Measurements from ENCODE around the gene PCDHA11.
A peak's percentile ranks its signal among the peaks of the same experiment; 100 is the strongest.
"Not testable (repeated sequence)": the region's sequence is repeated elsewhere in the genome, so short reads cannot be mapped to it uniquely, and the experiment has no call there.

Gene PCDHA11

GRCh38 chr5:140857987-140858240 lies 10.8 kb upstream of the PCDHA11 start:
- H3K4me3 ChIP-seq (ENCODE audit: control insufficient read depth, low read depth, low read length) = no peak overlapping the region
- no peak for TF ChIP-seq CTCF (IDR thresholded peaks at IDR 0.05; ENCODE audit: control insufficient read depth, insufficient read depth, low read depth, low read length, missing control alignments)
- no peak for DNase-seq (ENCODE audit: low read depth)

GRCh38 chr5:140862441-140863295 lies 6.1 kb upstream of the PCDHA11 start:
- no peak overlapping the region for H3K4me3 ChIP-seq (ENCODE audit: control insufficient read depth, low read depth, low read length)
- DNase-seq (ENCODE audit: low read depth) = no peak
- TF ChIP-seq CTCF (IDR thresholded peaks at IDR 0.05; ENCODE audit: control insufficient read depth, insufficient read depth, low read depth, low read length, missing control alignments) = no peak

- H3K4me3 ChIP-seq (ENCODE audit: control insufficient read depth, low read depth, low read length) = no peak overlapping the region
- DNase-seq (ENCODE audit: low read depth) = no peak
- peak; percentile 35 for TF ChIP-seq CTCF (IDR thresholded peaks at IDR 0.05; ENCODE audit: control insufficient read depth, insufficient read depth, low read depth, low read length, missing control alignments)
These were observed 764 bp downstream of the PCDHA11 start for GRCh38 chr5:140869555-140869886.

- H3K4me3 ChIP-seq (ENCODE audit: control insufficient read depth, low read depth, low read length) = no peak overlapping the region
- no peak for DNase-seq (ENCODE audit: low read depth)
- no peak for TF ChIP-seq CTCF (IDR thresholded peaks at IDR 0.05; ENCODE audit: control insufficient read depth, insufficient read depth, low read depth, low read length, missing control alignments)
These were observed 1.8 kb downstream of the PCDHA11 start for GRCh38 chr5:140870221-140871201.

- H3K4me3 ChIP-seq (ENCODE audit: control insufficient read depth, low read depth, low read length) = no peak within 1 kb of the TSS
- DNase-seq (ENCODE audit: low read depth) = no peak
- TF ChIP-seq CTCF (IDR thresholded peaks at IDR 0.05; ENCODE audit: control insufficient read depth, insufficient read depth, low read depth, low read length, missing control alignments) = no peak
These were observed 6.6 kb downstream of the PCDHA11 start, which contains the start of gene PCDHA12 for GRCh38 chr5:140875085-140876065. Gene PCDHA12 (plus strand): TSS chr5:140875308. CDS start chr5:140875473, 165 bp downstream.

GRCh38 chr5:140876541-140877261 lies 7.9 kb downstream of the PCDHA11 start:
- not testable (repeated sequence) for H3K4me3 ChIP-seq (ENCODE audit: control insufficient read depth, low read depth, low read length); DNase-seq (ENCODE audit: low read depth)

All from AG09309 (cell line).